ENCODE measurements around the gene ADGRV1. TPM values are rescaled to one million over a fixed set of nuclear protein-coding genes. Genes with fewer than 3 reads are reported as not detected.

Gene ADGRV1
- total and polyA plus RNA-seq, 9 of the 15 experiments (the other 6 are each of a cell fraction or from before 2014, with no cell fraction given), result 21.7 to 156 (median 58.2) TPM

GRCh38 chr5:91007780-91008402 lies 449.3 kb downstream of the ADGRV1 start:
- TF ChIP-seq NUFIP1 (IDR thresholded peaks at IDR 0.05; ENCODE audit: partially characterized antibody) (no peak), ILK (tag; IDR thresholded peaks at IDR 0.05; ENCODE audit: borderline replicate concordance, low read depth) (no peak), HOXB6 (CRISPR knock-in tag; IDR thresholded peaks at IDR 0.05; ENCODE audit: borderline replicate concordance) (no peak), ZC3H8 (IDR thresholded peaks at IDR 0.05) (no peak)
- POLR2A ChIA-PET, result interaction anchor here (1.6 kb wide), 1 partner anchor 10 kb away, joined by 3 read pairs; no protein-coding TSS in a partner anchor
- DNase-seq (ENCODE audit: extremely low read depth in 1 of 4, low spot score in 3 of 4), result no peak

GRCh38 chr5:91010090-91010489 lies 451.5 kb downstream of the ADGRV1 start:
- BruUV-seq (replicated peaks), result no TSS peak
- no peak overlapping the region for H3K9ac ChIP-seq (ENCODE audit: insufficient read depth in 1 of 2, low read depth in 2 of 2, low read length in 2 of 2)
- no peaks in the 10 kb centered on the region for H3K79me2 ChIP-seq (ENCODE audit: control insufficient read depth, insufficient read depth, low read length)
- no peaks in the 10 kb centered on the region for H3K4me1 ChIP-seq (replicated peaks in 1 of 2; ENCODE audit: control insufficient read depth in 2 of 2, insufficient read depth in 2 of 2, low read length in 2 of 2)
- H3K27me3 ChIP-seq (ENCODE audit: control insufficient read depth in 2 of 2, insufficient read depth in 2 of 2, low read length in 2 of 2), result no peaks in the 10 kb centered on the region
- POLR2A ChIA-PET, result interaction anchor here (0.7 kb wide), 1 partner anchor 16 kb away, joined by 3 read pairs; no protein-coding TSS in a partner anchor
- no peak for ATAC-seq
- no peak for FAIRE-seq
- WGBS (ENCODE audit: insufficient coverage, low coverage, missing lambda C conversion rate), result 45% methylated on average over 2 of the region's 2 CpGs
- H3K27ac ChIP-seq (ENCODE audit: extremely low read depth, low read depth, low read length), result no peak overlapping the region
- no peak overlapping the region for H3K4me3 ChIP-seq
- H4K20me1 ChIP-seq (replicated peaks; ENCODE audit: control insufficient read depth, insufficient read depth, low read length), result no peaks in the 10 kb centered on the region
- H3K36me3 ChIP-seq (ENCODE audit: control insufficient read depth, insufficient read depth, low read length), result no peaks in the 10 kb centered on the region
- H3K9me1 ChIP-seq (ENCODE audit: control insufficient read depth, insufficient read depth, low read length), result no peaks in the 10 kb centered on the region
- intact Hi-C loops (cut with micrococcal nuclease) (no loop called here), in situ Hi-C loops (cut with MboI) (no loop called here)
- H3K9me3 ChIP-seq (replicated peaks; ENCODE audit: control insufficient read depth, insufficient read depth, low read depth, low read length), result no peaks in the 10 kb centered on the region
- DNase-seq (ENCODE audit: extremely low read depth in 1 of 4, low spot score in 3 of 4), result no peak
- no peak overlapping the region for H3K4me2 ChIP-seq (ENCODE audit: insufficient read depth, low read length)
- H2AFZ ChIP-seq (ENCODE audit: low read depth, low read length), result no peak overlapping the region
- CTCF ChIA-PET (ENCODE audit: low intra/inter-chr PET ratio), result no interaction called here
- TF ChIP-seq U2AF1 (optimal IDR thresholded peaks at IDR 0.05; ENCODE audit: low read depth, low read length) (no peak), PTBP1 (IDR thresholded peaks at IDR 0.05; ENCODE audit: low read depth, low read length) (no peak), FOS (IDR thresholded peaks at IDR 0.05; ENCODE audit: extremely low read depth, insufficient read length) (no peak), ZNF134 (CRISPR knock-in tag; conservative IDR thresholded peaks at IDR 0.05) (no peak), EHMT2 (IDR thresholded peaks at IDR 0.05) (no peak), MAFK (IDR thresholded peaks at IDR 0.05; ENCODE audit: low read length) (no peak), NELFE (IDR thresholded peaks at IDR 0.05; ENCODE audit: insufficient read depth, insufficient read length) (no peak), KDM2B (CRISPR knock-in tag; IDR thresholded peaks at IDR 0.05) (no peak), ZNF41 (CRISPR knock-in tag; conservative IDR thresholded peaks at IDR 0.05) (no peak), HDAC2 (IDR thresholded peaks at IDR 0.05) (no peak), ILK (tag; IDR thresholded peaks at IDR 0.05; ENCODE audit: borderline replicate concordance, low read depth) (no peak), ZNF121 (CRISPR knock-in tag; conservative IDR thresholded peaks at IDR 0.05) (no peak), KAT7 (CRISPR knock-in tag; IDR thresholded peaks at IDR 0.05; ENCODE audit: borderline replicate concordance) (no peak), RFX5 (IDR thresholded peaks at IDR 0.05; ENCODE audit: low read depth, low read length) (no peak), SIRT6 (IDR thresholded peaks at IDR 0.05; ENCODE audit: low read depth, low read length) (no peak), ZNF444 (CRISPR knock-in tag; IDR thresholded peaks at IDR 0.05) (no peak)

More at GRCh38 chr5:91007780-91008402, 449.3 kb downstream of the ADGRV1 start:
- Histone ChIP-seq H2AFZ (ENCODE audit: low read depth, low read length) (no peak overlapping the region), H3K4me3 (no peak overlapping the region), H3K4me1 (replicated peaks in 1 of 2; ENCODE audit: control insufficient read depth in 2 of 2, insufficient read depth in 2 of 2, low read length in 2 of 2) (no peaks in the 10 kb centered on the region), H3K79me2 (ENCODE audit: control insufficient read depth, insufficient read depth, low read length) (no peaks in the 10 kb centered on the region), H3K36me3 (ENCODE audit: control insufficient read depth, insufficient read depth, low read length) (no peaks in the 10 kb centered on the region), H3K27me3 (ENCODE audit: control insufficient read depth in 2 of 2, insufficient read depth in 2 of 2, low read length in 2 of 2) (no peaks in the 10 kb centered on the region), H3K9ac (ENCODE audit: insufficient read depth in 1 of 2, low read depth in 2 of 2, low read length in 2 of 2) (no peak overlapping the region), H3K27ac (ENCODE audit: extremely low read depth, low read depth, low read length) (no peak overlapping the region), H4K20me1 (replicated peaks; ENCODE audit: control insufficient read depth, insufficient read depth, low read length) (no peaks in the 10 kb centered on the region), H3K9me3 (replicated peaks; ENCODE audit: control insufficient read depth, insufficient read depth, low read depth, low read length) (no peaks in the 10 kb centered on the region), H3K4me2 (ENCODE audit: insufficient read depth, low read length) (no peak overlapping the region), H3K9me1 (ENCODE audit: control insufficient read depth, insufficient read depth, low read length) (no peaks in the 10 kb centered on the region)
- no TSS peak for BruUV-seq (replicated peaks)
- no peak for ATAC-seq
- CTCF ChIA-PET (ENCODE audit: low intra/inter-chr PET ratio), result no interaction called here
- FAIRE-seq, result no peak
- intact Hi-C loops (cut with micrococcal nuclease) (no loop called here), in situ Hi-C loops (cut with MboI) (no loop called here)
- WGBS (ENCODE audit: insufficient coverage, low coverage, missing lambda C conversion rate), result 75% methylated on average over 6 of the region's 6 CpGs

Measured in K562 (cell line).